KMS-11 (cell line): ENCODE measurements around the gene HMX1.

Experiments
- H2AFZ ChIP-seq: fragments of 200-600 bp; sonication (generic); 2 replicates; pipeline ENCODE4 v1.6.1; 2016; ENCODE audit warnings: antibody characterized with exemption, mixed run types, low read depth
- H3K27ac ChIP-seq: fragments of 200-600 bp; sonication (generic); 2 replicates; pipeline ENCODE4 v1.6.1; 2016; ENCODE audit warnings: mild to moderate bottlenecking, mixed run types
- H3K27me3 ChIP-seq: fragments of 200-600 bp; sonication (generic); 2 replicates; pipeline ENCODE4 v1.6.1; 2017; ENCODE audit warnings: mild to moderate bottlenecking, low read depth, mixed run types, moderate library complexity; ENCODE audit not compliant: insufficient read depth
- H3K36me3 ChIP-seq: fragments of 200-600 bp; sonication (generic); 2 replicates; pipeline ENCODE4 v1.6.1; 2017; ENCODE audit warnings: mild to moderate bottlenecking, mixed run types; ENCODE audit not compliant: insufficient read depth
- H3K4me1 ChIP-seq: fragments of 200-600 bp; sonication (generic); 2 replicates; pipeline ENCODE4 v1.6.1; 2016; ENCODE audit warnings: mild to moderate bottlenecking, low read depth, mixed run types; ENCODE audit not compliant: poor library complexity, severe bottlenecking
- H3K4me2 ChIP-seq: fragments of 200-600 bp; sonication (generic); 2 replicates; pipeline ENCODE4 v1.7.0; 2016; ENCODE audit warnings: mild to moderate bottlenecking, mixed run types
- H3K4me3 ChIP-seq: fragments of 200-600 bp; sonication (generic); IDR thresholded peaks from 2 replicates; pipeline ENCODE4 v1.6.1; 2017; ENCODE audit warnings: low read depth, low read length, mixed read lengths; ENCODE audit not compliant: insufficient read depth
- H3K79me2 ChIP-seq: fragments of 200-600 bp; sonication (generic); 2 replicates; pipeline ENCODE4 v1.6.1; 2016; ENCODE audit warnings: low read depth, mixed run types; ENCODE audit not compliant: insufficient read depth
- H3K9ac ChIP-seq: fragments of 200-600 bp; sonication (generic); 2 replicates; pipeline ENCODE4 v1.6.1; 2016; ENCODE audit warnings: mild to moderate bottlenecking, mixed run types
- H4K20me1 ChIP-seq: fragments of 200-600 bp; sonication (generic); 2 replicates; pipeline ENCODE4 v1.6.1; 2016; ENCODE audit warnings: mild to moderate bottlenecking, mixed run types; ENCODE audit not compliant: insufficient read depth
- CTCF ChIP-seq: fragments of 200-600 bp; sonication (generic); conservative IDR thresholded peaks from 2 replicates; pipeline ENCODE4 v1.6.1; 2017; ENCODE audit warnings: low read depth, mild to moderate bottlenecking, antibody characterized with exemption, low read length, moderate library complexity, mixed read lengths

HMX1 gene

GRCh38 chr4:8854016-8854415, 17.6 kb downstream of the HMX1 start:
- Histone ChIP-seq H4K20me1 (no peaks in the 10 kb centered on the region), H3K4me2 (no peak overlapping the region), H3K79me2 (no peaks in the 10 kb centered on the region), H3K27ac (no peak overlapping the region), H3K4me1 (no peaks in the 10 kb centered on the region), H3K9ac (no peak overlapping the region), H3K27me3 (no peaks in the 10 kb centered on the region), H3K4me3 (no peak overlapping the region), H2AFZ (no peak overlapping the region), H3K36me3 (no peaks in the 10 kb centered on the region)
- no peak for TF ChIP-seq CTCF

- H3K79me2 ChIP-seq, result no peaks in the 10 kb centered on the region
- no peaks in the 10 kb centered on the region for H3K4me1 ChIP-seq
- H3K36me3 ChIP-seq, result no peaks in the 10 kb centered on the region
- no peak overlapping the region for H2AFZ ChIP-seq
- no peak for TF ChIP-seq CTCF
- H3K27ac ChIP-seq, result no peak overlapping the region
- H3K4me3 ChIP-seq, result no peak overlapping the region
- no peaks in the 10 kb centered on the region for H3K27me3 ChIP-seq
- H3K9ac ChIP-seq, result no peak overlapping the region
- H4K20me1 ChIP-seq, result no peaks in the 10 kb centered on the region
- H3K4me2 ChIP-seq, result no peak overlapping the region
Measured at GRCh38 chr4:8853249-8853648, 18.4 kb downstream of the HMX1 start.

GRCh38 chr4:8852118-8852704, 19.4 kb downstream of the HMX1 start:
- Histone ChIP-seq H3K4me1 (no peaks in the 10 kb centered on the region), H3K36me3 (no peaks in the 10 kb centered on the region), H3K4me2 (no peak overlapping the region), H4K20me1 (no peaks in the 10 kb centered on the region), H3K27ac (no peak overlapping the region), H2AFZ (no peak overlapping the region), H3K27me3 (no peaks in the 10 kb centered on the region), H3K9ac (no peak overlapping the region), H3K79me2 (no peaks in the 10 kb centered on the region), H3K4me3 (no peak overlapping the region)
- TF ChIP-seq CTCF, result no peak

GRCh38 chr4:8851321-8852117, 20.1 kb downstream of the HMX1 start:
- Histone ChIP-seq H3K36me3 (no peaks in the 10 kb centered on the region), H3K9ac (no peak overlapping the region), H3K27ac (no peak overlapping the region), H3K4me3 (no peak overlapping the region), H3K4me2 (no peak overlapping the region), H3K79me2 (no peaks in the 10 kb centered on the region), H3K27me3 (no peaks in the 10 kb centered on the region), H4K20me1 (no peaks in the 10 kb centered on the region), H2AFZ (no peak overlapping the region), H3K4me1 (no peaks in the 10 kb centered on the region)
- no peak for TF ChIP-seq CTCF
